Liver (tissue), 9 donors: Measurements from ENCODE around the gene SPATA31E1. TPM values are rescaled to one million over a fixed set of nuclear protein-coding genes. Genes with fewer than 3 reads are reported as not detected.

Experiments
- DNase-seq: peaks from one replicate; pipeline ENCODE4 v3.0.0-alpha.2; 2017; ENCODE audit warnings: low spot score
- H3K27ac ChIP-seq, 2 donors: one replicate each; pipeline ENCODE4 v1.7.0; 2013; ENCODE audit warnings: inconsistent platforms in 2 of 2, low read length in 2 of 2, control low read depth in 1 of 2, low read depth in 1 of 2, mild to moderate bottlenecking in 1 of 2
- H3K27me3 ChIP-seq, 4 donors: one replicate each; pipeline versions ENCODE4 v1.6.1 to v1.7.0; 2013; ENCODE audit warnings: low read length in 3 of 4, inconsistent platforms in 1 of 4, mild to moderate bottlenecking in 1 of 4, moderate library complexity in 1 of 4; ENCODE audit not compliant: control insufficient read depth in 4 of 4, insufficient read depth in 4 of 4
- H3K36me3 ChIP-seq, 4 donors: one replicate each; pipeline versions ENCODE4 v1.6.1 to v1.7.0; 2013; ENCODE audit warnings: low read length in 3 of 4, mild to moderate bottlenecking in 3 of 4, low read depth in 1 of 4, moderate library complexity in 1 of 4; ENCODE audit not compliant: control insufficient read depth in 4 of 4, insufficient read depth in 3 of 4
- H3K4me1 ChIP-seq, 4 donors: one replicate each; pipeline versions ENCODE4 v1.6.1 to v1.7.0; 2013; ENCODE audit warnings: low read length in 3 of 4, mild to moderate bottlenecking in 3 of 4, moderate library complexity in 1 of 4; ENCODE audit not compliant: control insufficient read depth in 4 of 4, insufficient read depth in 4 of 4
- H3K4me3 ChIP-seq, 3 donors: one replicate each; pipeline versions ENCODE4 v1.6.1 to v1.7.0; 2013; ENCODE audit warnings: low read length in 3 of 3, control low read depth in 1 of 3, low read depth in 1 of 3, mild to moderate bottlenecking in 1 of 3
- H3K9ac ChIP-seq, 2 donors: one replicate each; pipeline ENCODE4 v1.7.0; 2013; ENCODE audit warnings: low read length in 2 of 2, mild to moderate bottlenecking in 2 of 2, moderate library complexity in 2 of 2, control low read depth in 1 of 2, low read depth in 1 of 2
- H3K9me3 ChIP-seq, 4 donors: one replicate each; pipeline versions ENCODE4 v1.6.1 to v1.7.0; 2013; ENCODE audit warnings: low read length in 3 of 4; ENCODE audit not compliant: control insufficient read depth in 4 of 4
- CTCF ChIP-seq: fragments of 150-350 bp; IDR thresholded peaks from 2 replicates; pipeline ENCODE4 v1.5.1; 2017; ENCODE audit warnings: improper control_type of control experiment, low read depth, low read length; ENCODE audit not compliant: missing input control
- EGR1 ChIP-seq, 2 donors: IDR thresholded peaks; 2 replicates each; pipeline ENCODE4 v1.6.1; 2016 to 2018; ENCODE audit warnings: antibody characterized with exemption in 2 of 2, low read depth in 2 of 2
- FOXA1 ChIP-seq: IDR thresholded peaks from 2 replicates; pipeline ENCODE4 v1.6.1; 2016; ENCODE audit warnings: antibody characterized with exemption
- FOXA2 ChIP-seq: IDR thresholded peaks from 2 replicates; pipeline ENCODE4 v1.6.1; 2016; ENCODE audit warnings: antibody characterized with exemption
- HNF4A ChIP-seq, 2 donors: conservative IDR thresholded peaks; 2 replicates each; pipeline ENCODE4 v1.6.1; 2016; ENCODE audit warnings: antibody characterized with exemption in 2 of 2, mild to moderate bottlenecking in 2 of 2
- HNF4G ChIP-seq: IDR thresholded peaks from 2 replicates; pipeline ENCODE4 v1.6.1; 2016; ENCODE audit warnings: antibody characterized with exemption
- JUND ChIP-seq, 2 donors: IDR thresholded peaks; 2 replicates each; pipeline ENCODE4 v1.6.1; 2016; ENCODE audit warnings: antibody characterized with exemption in 2 of 2
- NR2F2 ChIP-seq: IDR thresholded peaks from 2 replicates; pipeline ENCODE4 v1.6.1; 2016; ENCODE audit warnings: antibody characterized with exemption
- REST ChIP-seq: IDR thresholded peaks from 2 replicates; pipeline ENCODE4 v1.6.1; 2016; ENCODE audit warnings: antibody characterized with exemption, mild to moderate bottlenecking
- TAF1 ChIP-seq: conservative IDR thresholded peaks from 2 replicates; pipeline ENCODE4 v1.6.1; 2016; ENCODE audit warnings: antibody characterized with exemption, mild to moderate bottlenecking
- WGBS: extraction: QIAGEN DNeasy Blood & Tissue Kit; methylation state at CpG from one replicate; pipeline ENCODE4 v1.1.7; 2013; 5-methylcytosine and 5-hydroxymethylcytosine counted together
- polyA plus RNA-seq, 2 donors: library from polyadenylated mRNA; stranded (reverse) in 1 of 2; unstranded in 1 of 2; fragments of 200-250 nt in 1 of 2; fragments of >200 nt in 1 of 2; fragmentation: Nextera tagmentation in 1 of 2; extraction: Ambion mirVana in 1 of 2; gene quantifications; one replicate each; pipeline versions ENCODE4 v1.2.1 to v1.2.3, GENCODE V29; 2013 to 2015
- total RNA-seq, 2 donors: library from RNA; depleted of rRNA; stranded (reverse); fragments of >200 nt; gene quantifications; one replicate each; pipeline ENCODE4 v1.2.3, GENCODE V29; 2014
- donor health status: healthy.
- donor health status: healthy.
- donor health status: healthy.
- donor health status: healthy.
- donor health status: healthy.

SPATA31E1 gene
- total and polyA plus RNA-seq, 4 donors: not detected

- TF ChIP-seq REST (no peak), TAF1 (no peak), FOXA2 (no peak), EGR1 (IDR thresholded peaks at IDR 0.05; ENCODE audit: low read depth in 2 of 2) (no peak)
These were observed 17.1 kb upstream of the SPATA31E1 start (continued) for GRCh38 chr9:87865626-87866025.

- TF ChIP-seq FOXA1 (no peak), REST (no peak), HNF4A (conservative IDR thresholded peaks at IDR 0.05) (no peak)
- H3K27me3 ChIP-seq: no peaks in the 10 kb centered on the region
- 93% methylated on average over 7 of the region's 7 CpGs for WGBS
- H3K9me3 ChIP-seq: no peaks in the 10 kb centered on the region
- H3K27ac ChIP-seq: no peak overlapping the region
- H3K36me3 ChIP-seq: no peaks in the 10 kb centered on the region
- H3K9ac ChIP-seq: no peak overlapping the region
- H3K4me3 ChIP-seq: no peak overlapping the region
- H3K4me1 ChIP-seq: peaks cover 0 to 8% (median 1%) of the 10 kb centered on the region in 4 donors
- no peak for DNase-seq
These were observed 15.3 kb upstream of the SPATA31E1 start for GRCh38 chr9:87867391-87867790.

GRCh38 chr9:87868175-87868574 is 14.5 kb upstream of the SPATA31E1 start:
- H3K27me3 ChIP-seq: no peaks in the 10 kb centered on the region
- H3K9me3 ChIP-seq: no peaks in the 10 kb centered on the region
- 95% methylated on average over 9 of the region's 9 CpGs for WGBS
- H3K36me3 ChIP-seq: no peaks in the 10 kb centered on the region
- no peak for TF ChIP-seq HNF4G
- TF ChIP-seq FOXA1: no peak
- no peak for TF ChIP-seq CTCF
- TF ChIP-seq NR2F2: no peak
- no peak for TF ChIP-seq JUND (IDR thresholded peaks at IDR 0.05)
- peaks cover 0 to 8% (median 1%) of the 10 kb centered on the region in 4 donors for H3K4me1 ChIP-seq
- no peak for DNase-seq
- H3K27ac ChIP-seq: no peak overlapping the region
- H3K9ac ChIP-seq: no peak overlapping the region
- H3K4me3 ChIP-seq: no peak overlapping the region
